ENCODE measurements around the gene RSAD1. TPM values are rescaled to one million over a fixed set of nuclear protein-coding genes. Genes with fewer than 3 reads are reported as not detected.

The RSAD1 gene
- total RNA-seq, 6 donors from 2014 or later = 26.8 to 47.3 (median 34.9) TPM

- WGBS, 2 donors = 79 to 100% methylated on average over 2 of the region's 2 CpGs
- no peak overlapping the region for H3K27ac ChIP-seq
Measured at GRCh38 chr17:50488880-50489279, 10.2 kb downstream of the RSAD1 start.

GRCh38 chr17:50491505-50491904 lies 12.8 kb downstream of the RSAD1 start:
- H3K36me3 ChIP-seq = peaks cover 0 to 9% (median 0%) of the 10 kb centered on the region in 4 donors
- no peaks in the 10 kb centered on the region for H3K9me3 ChIP-seq
- H3K4me3 ChIP-seq = no peak overlapping the region
- 44 to 56% methylated on average over 1 of the region's 1 CpG for WGBS, 2 donors
- H3K4me1 ChIP-seq = no peaks in the 10 kb centered on the region
- DNase-seq = no peak
- no peak for ATAC-seq (ENCODE audit: low FRiP score in 2 of 2)
- H3K27ac ChIP-seq = no peak overlapping the region
- TF ChIP-seq EP300 (IDR thresholded peaks at IDR 0.05) (no peak), CTCF (IDR thresholded peaks at IDR 0.05) (no peak), POLR2A (IDR thresholded peaks at IDR 0.05) (no peak), POLR2AphosphoS5 (IDR thresholded peaks at IDR 0.05) (no peak)
- no peaks in the 10 kb centered on the region for H3K27me3 ChIP-seq

More at GRCh38 chr17:50488880-50489279, 10.2 kb downstream of the RSAD1 start:
- ATAC-seq (ENCODE audit: low FRiP score in 2 of 2) (no peak), DNase-seq (no peak)
- TF ChIP-seq EP300 (IDR thresholded peaks at IDR 0.05) (no peak), POLR2A (IDR thresholded peaks at IDR 0.05) (no peak), CTCF (IDR thresholded peaks at IDR 0.05) (no peak), POLR2AphosphoS5 (IDR thresholded peaks at IDR 0.05) (no peak)
- no peaks in the 10 kb centered on the region for H3K9me3 ChIP-seq
- H3K36me3 ChIP-seq = peaks cover 3 to 35% (median 17%) of the 10 kb centered on the region in 4 donors
- H3K4me3 ChIP-seq = no peak overlapping the region
- H3K4me1 ChIP-seq = no peaks in the 10 kb centered on the region
- H3K27me3 ChIP-seq = no peaks in the 10 kb centered on the region

- 88% methylated on average over 8 of the region's 8 CpGs for WGBS, 2 donors
- H3K27ac ChIP-seq = no peak overlapping the region
- no peak overlapping the region for H3K4me3 ChIP-seq
- no peaks in the 10 kb centered on the region for H3K27me3 ChIP-seq
- no peak for ATAC-seq (ENCODE audit: low FRiP score in 2 of 2)
- peaks cover 0 to 2% (median 0%) of the 10 kb centered on the region in 4 donors for H3K36me3 ChIP-seq
- H3K9me3 ChIP-seq = no peaks in the 10 kb centered on the region
- H3K4me1 ChIP-seq = no peaks in the 10 kb centered on the region
- DNase-seq = no peak
- TF ChIP-seq EP300 (IDR thresholded peaks at IDR 0.05) (no peak), CTCF (IDR thresholded peaks at IDR 0.05) (no peak), POLR2AphosphoS5 (IDR thresholded peaks at IDR 0.05) (no peak), POLR2A (IDR thresholded peaks at IDR 0.05) (no peak)
Measured at GRCh38 chr17:50492214-50492613, 13.6 kb downstream of the RSAD1 start.

- DNase-seq (no peak), ATAC-seq (ENCODE audit: low FRiP score in 2 of 2) (no peak)
- Histone ChIP-seq H3K27ac (no peak overlapping the region), H3K9me3 (no peaks in the 10 kb centered on the region), H3K36me3 (no peaks in the 10 kb centered on the region), H3K4me3 (no peak overlapping the region), H3K27me3 (no peaks in the 10 kb centered on the region), H3K4me1 (no peaks in the 10 kb centered on the region)
- TF ChIP-seq POLR2AphosphoS5 (IDR thresholded peaks at IDR 0.05) (no peak), EP300 (IDR thresholded peaks at IDR 0.05) (no peak), CTCF (IDR thresholded peaks at IDR 0.05) (no peak), POLR2A (IDR thresholded peaks at IDR 0.05) (no peak)
- WGBS, 2 donors = 49 to 50% methylated on average over 3 of the region's 3 CpGs
Measured at GRCh38 chr17:50493744-50494143, 15.1 kb downstream of the RSAD1 start.

- 98 to 99% methylated on average over 6 to 8 of the region's 8 CpGs for whole genome bisulfite sequencing, 2 donors
- TF ChIP-seq POLR2AphosphoS5 (IDR thresholded peaks at IDR 0.05) = no peak
- TF ChIP-seq EP300 (IDR thresholded peaks at IDR 0.05) = no peak
- TF ChIP-seq CTCF (IDR thresholded peaks at IDR 0.05) = no peak
- TF ChIP-seq POLR2A (IDR thresholded peaks at IDR 0.05) = no peak
- Histone ChIP-seq H3K9me3 (no peaks in the 10 kb centered on the region), H3K36me3 (no peaks in the 10 kb centered on the region), H3K4me3 (no peak overlapping the region), H3K27me3 (no peaks in the 10 kb centered on the region), H3K27ac (no peak overlapping the region), H3K4me1 (no peaks in the 10 kb centered on the region)
- DNase-seq (no peak), ATAC-seq (ENCODE audit: low FRiP score in 2 of 2) (no peak)
Measured at GRCh38 chr17:50495217-50495823, 16.7 kb downstream of the RSAD1 start.
